IgD-negative memory B cell (primary cell): ENCODE results near the gene MCU. TPM values are rescaled to one million over a fixed set of nuclear protein-coding genes. Genes with fewer than 3 reads are reported as not detected.
"Not testable (repeated sequence)": the region's sequence is repeated elsewhere in the genome, so short reads cannot be mapped to it uniquely, and the experiment has no call there.

Experiments
- H3K27ac Mint-ChIP-seq, 3 donors: one replicate each; pipeline ENCODE4 v1.8.0; 2020 to 2022; ENCODE audit warnings: mild to moderate bottlenecking in 3 of 3, mixed read lengths in 3 of 3, moderate library complexity in 1 of 3
- H3K27me3 Mint-ChIP-seq: one replicate; pipeline ENCODE4 v1.8.0; 2021; ENCODE audit warnings: mixed read lengths
- H3K36me3 Mint-ChIP-seq: one replicate; pipeline ENCODE4 v1.8.0; 2020; ENCODE audit warnings: mild to moderate bottlenecking, mixed read lengths
- H3K4me1 Mint-ChIP-seq, 3 donors: one replicate each; pipeline ENCODE4 v1.8.0; 2020 to 2022; ENCODE audit warnings: mixed read lengths in 3 of 3, mild to moderate bottlenecking in 1 of 3
- H3K4me3 Mint-ChIP-seq, 4 donors: one replicate each; pipeline ENCODE4 v1.8.0; 2020 to 2022; ENCODE audit warnings: mild to moderate bottlenecking in 4 of 4, mixed read lengths in 4 of 4, moderate library complexity in 3 of 4
- H3K9me3 Mint-ChIP-seq, 3 donors: one replicate each; pipeline ENCODE4 v1.8.0; 2020 to 2021; ENCODE audit warnings: mixed read lengths in 3 of 3, mild to moderate bottlenecking in 1 of 3
- polyA plus RNA-seq: library from polyadenylated mRNA; unstranded; fragments of 300-500 nt; fragmentation: Illumina TruSeq; gene quantifications from one replicate; pipeline ENCODE4 v1.2.3, GENCODE V29; 2021

MCU gene
- polyA plus RNA-seq, 1 donor from 2014 or later: 5.6 TPM

- Mint-ChIP-seq H3K27me3 (no peaks in the 10 kb centered on the region), H3K36me3 (no peaks in the 10 kb centered on the region), H3K9me3 (peaks cover 0 to 2% (median 0%) of the 10 kb centered on the region in 3 donors), H3K4me1 (no peaks in the 10 kb centered on the region), H3K4me3 (no peak overlapping the region), H3K27ac (no peak overlapping the region)
Observed at GRCh38 chr10:72667207-72667864, 24.6 kb upstream of the MCU start.

GRCh38 chr10:72673280-72673679 is 18.7 kb upstream of the MCU start:
- no peak overlapping the region for H3K27ac Mint-ChIP-seq
- no peak overlapping the region for H3K4me3 Mint-ChIP-seq
- H3K27me3 Mint-ChIP-seq: no peaks in the 10 kb centered on the region
- H3K9me3 Mint-ChIP-seq: peaks cover 0 to 1% (median 0%) of the 10 kb centered on the region in 3 donors
- H3K36me3 Mint-ChIP-seq: no peaks in the 10 kb centered on the region
- peaks cover 0 to 2% (median 0%) of the 10 kb centered on the region in 3 donors for H3K4me1 Mint-ChIP-seq

- H3K4me1 Mint-ChIP-seq: not testable (repeated sequence)
Observed at GRCh38 chr10:72674174-72674573, 17.8 kb upstream of the MCU start.

GRCh38 chr10:72679838-72680241 is 12.1 kb upstream of the MCU start:
- H3K4me1 Mint-ChIP-seq: peaks cover 0 to 2% (median 0%) of the 10 kb centered on the region in 3 donors
- H3K27ac Mint-ChIP-seq: peak overlapping the region in 1 of 3 donors; percentile 49
- peaks cover 0 to 1% (median 0%) of the 10 kb centered on the region in 3 donors for H3K9me3 Mint-ChIP-seq
- no peaks in the 10 kb centered on the region for H3K27me3 Mint-ChIP-seq
- H3K4me3 Mint-ChIP-seq: no peak overlapping the region
- H3K36me3 Mint-ChIP-seq: peaks cover 2% of the 10 kb centered on the region

More at GRCh38 chr10:72674174-72674573, 17.8 kb upstream of the MCU start:
- not testable (repeated sequence) for H3K9me3 Mint-ChIP-seq, H3K36me3 Mint-ChIP-seq, H3K27me3 Mint-ChIP-seq, H3K27ac Mint-ChIP-seq, H3K4me3 Mint-ChIP-seq

- Mint-ChIP-seq H3K4me3 (no peak overlapping the region), H3K36me3 (peaks cover 2% of the 10 kb centered on the region), H3K4me1 (peaks cover 3 to 6% (median 3%) of the 10 kb centered on the region in 3 donors), H3K9me3 (no peaks in the 10 kb centered on the region), H3K27me3 (no peaks in the 10 kb centered on the region), H3K27ac (no peak overlapping the region)
Observed at GRCh38 chr10:72682638-72683037, 9.3 kb upstream of the MCU start.

GRCh38 chr10:72685264-72685921 is 6.5 kb upstream of the MCU start:
- H3K27me3 Mint-ChIP-seq: no peaks in the 10 kb centered on the region

GRCh38 chr10:72686430-72686829 is 5.5 kb upstream of the MCU start:
- H3K27me3 Mint-ChIP-seq, H3K9me3 Mint-ChIP-seq, H3K4me3 Mint-ChIP-seq, H3K4me1 Mint-ChIP-seq, H3K27ac Mint-ChIP-seq, H3K36me3 Mint-ChIP-seq: not testable (repeated sequence)

More at GRCh38 chr10:72685264-72685921, 6.5 kb upstream of the MCU start:
- peaks cover 3 to 9% (median 7%) of the 10 kb centered on the region in 3 donors for H3K4me1 Mint-ChIP-seq
- peak overlapping the region in 2 of 4 donors; percentile 69 to 79 for H3K4me3 Mint-ChIP-seq
- no peak overlapping the region for H3K27ac Mint-ChIP-seq
- peaks cover 2% of the 10 kb centered on the region for H3K36me3 Mint-ChIP-seq
- H3K9me3 Mint-ChIP-seq: no peaks in the 10 kb centered on the region

GRCh38 chr10:72687035-72687434 is 4.9 kb upstream of the MCU start:
- Mint-ChIP-seq H3K4me3 (no peak overlapping the region), H3K9me3 (no peaks in the 10 kb centered on the region), H3K36me3 (peaks cover 2% of the 10 kb centered on the region), H3K4me1 (peaks cover 9 to 14% (median 9%) of the 10 kb centered on the region in 3 donors), H3K27me3 (no peaks in the 10 kb centered on the region), H3K27ac (no peak overlapping the region)

GRCh38 chr10:72688208-72688651 is 3.7 kb upstream of the MCU start:
- Mint-ChIP-seq H3K36me3 (peaks cover 2% of the 10 kb centered on the region), H3K27ac (no peak overlapping the region), H3K4me1 (peaks cover 13 to 19% (median 15%) of the 10 kb centered on the region in 3 donors), H3K27me3 (no peaks in the 10 kb centered on the region), H3K9me3 (no peaks in the 10 kb centered on the region), H3K4me3 (peak overlapping the region in 1 of 4 donors; percentile 28)

- Mint-ChIP-seq H3K4me3 (peak overlapping the region in 1 of 4 donors; percentile 65), H3K27me3 (no peaks in the 10 kb centered on the region), H3K27ac (no peak overlapping the region), H3K36me3 (no peaks in the 10 kb centered on the region), H3K9me3 (no peaks in the 10 kb centered on the region), H3K4me1 (peaks cover 27 to 33% (median 29%) of the 10 kb centered on the region in 3 donors)
Observed at GRCh38 chr10:72689660-72690059, 2.3 kb upstream of the MCU start.

GRCh38 chr10:72690071-72690755 is 1.7 kb upstream of the MCU start:
- peaks cover 33 to 38% (median 33%) of the 10 kb centered on the region in 3 donors for H3K4me1 Mint-ChIP-seq
- H3K27ac Mint-ChIP-seq: no peak overlapping the region
- H3K9me3 Mint-ChIP-seq: no peaks in the 10 kb centered on the region
- peak overlapping the region in 2 of 4 donors; percentile 65 to 73 for H3K4me3 Mint-ChIP-seq
- H3K27me3 Mint-ChIP-seq: no peaks in the 10 kb centered on the region
- no peaks in the 10 kb centered on the region for H3K36me3 Mint-ChIP-seq

- no peaks in the 10 kb centered on the region for H3K9me3 Mint-ChIP-seq
- H3K27me3 Mint-ChIP-seq: no peaks in the 10 kb centered on the region
- H3K27ac Mint-ChIP-seq: peak overlapping the region in 1 of 3 donors; percentile 23
- peaks cover 32 to 39% (median 37%) of the 10 kb centered on the region in 3 donors for H3K4me1 Mint-ChIP-seq
- H3K36me3 Mint-ChIP-seq: no peaks in the 10 kb centered on the region
- peak overlapping the region; percentile 86 to 94 (median 92) for H3K4me3 Mint-ChIP-seq
Observed at GRCh38 chr10:72691470-72691862, 477 bp upstream of the MCU start.

GRCh38 chr10:72692744-72692993 is 726 bp downstream of the MCU start:
- Mint-ChIP-seq H3K4me1 (peaks cover 28 to 40% (median 39%) of the 10 kb centered on the region in 3 donors), H3K36me3 (no peaks in the 10 kb centered on the region), H3K27me3 (no peaks in the 10 kb centered on the region), H3K9me3 (no peaks in the 10 kb centered on the region), H3K27ac (peak overlapping the region; percentile 32 to 78 (median 67)), H3K4me3 (peak overlapping the region; percentile 89 to 95 (median 93))

GRCh38 chr10:72692994-72693781 is 1.2 kb downstream of the MCU start:
- Mint-ChIP-seq H3K4me1 (peaks cover 26 to 40% (median 34%) of the 10 kb centered on the region in 3 donors), H3K27ac (peak overlapping the region; percentile 32 to 78 (median 67)), H3K36me3 (no peaks in the 10 kb centered on the region), H3K9me3 (no peaks in the 10 kb centered on the region), H3K27me3 (no peaks in the 10 kb centered on the region), H3K4me3 (peak overlapping the region; percentile 89 to 95 (median 93))
